SK-MEL-5 (cell line): ENCODE measurements around the gene RRAGD. TPM values are rescaled to one million over a fixed set of nuclear protein-coding genes. Genes with fewer than 3 reads are reported as not detected.

Source experiments
- DNase-seq: peaks from one replicate; pipeline ENCODE4 v3.0.0-alpha.2; 2016; ENCODE audit warnings: low read depth, low spot score
- in situ Hi-C: cut with HindIII; loops from 2 replicates; pipeline ENCODE4 v1.10.0; 2016; ENCODE audit warnings: low sequenced_read_pairs, high pct_unique_total_duplicates, low pct_unique_long_range_greater_than_20kb
- total RNA-seq: library from RNA; depleted of rRNA; stranded (reverse); fragments of >200 nt; shearing (Covaris generic); gene quantifications from 2 replicates; pipeline ENCODE4 v1.2.3, GENCODE V29; 2014

RRAGD gene
- total RNA-seq, 1 experiment from 2014 or later = 165 TPM

DNA sequence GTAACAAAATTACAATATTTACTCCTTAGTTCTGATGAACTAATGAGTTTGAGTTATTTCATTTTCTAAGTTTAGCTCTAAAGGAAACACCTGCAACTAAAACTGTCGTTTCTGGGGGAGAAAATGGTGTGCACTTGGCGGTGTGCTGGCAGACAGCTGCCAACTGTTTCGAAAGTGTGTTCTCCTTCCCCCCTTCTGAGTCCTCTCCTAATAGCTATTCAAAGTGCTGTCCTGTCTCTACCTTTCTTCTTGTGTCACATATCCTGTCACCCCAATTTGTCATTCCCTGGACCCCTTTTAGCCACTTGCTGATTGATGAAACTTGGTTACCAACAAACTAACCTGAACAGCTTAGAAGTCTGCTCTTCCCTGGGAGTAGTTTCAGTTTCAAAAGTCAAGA is 54.7 kb downstream of the RRAGD start:
- in situ Hi-C loops = no loop called here
- no peak for DNase-seq

- no peak for DNase-seq
- in situ Hi-C loops = no loop called here
These were observed 55.4 kb downstream of the RRAGD start for GRCh38 chr6:89356642-89357170.

DNA sequence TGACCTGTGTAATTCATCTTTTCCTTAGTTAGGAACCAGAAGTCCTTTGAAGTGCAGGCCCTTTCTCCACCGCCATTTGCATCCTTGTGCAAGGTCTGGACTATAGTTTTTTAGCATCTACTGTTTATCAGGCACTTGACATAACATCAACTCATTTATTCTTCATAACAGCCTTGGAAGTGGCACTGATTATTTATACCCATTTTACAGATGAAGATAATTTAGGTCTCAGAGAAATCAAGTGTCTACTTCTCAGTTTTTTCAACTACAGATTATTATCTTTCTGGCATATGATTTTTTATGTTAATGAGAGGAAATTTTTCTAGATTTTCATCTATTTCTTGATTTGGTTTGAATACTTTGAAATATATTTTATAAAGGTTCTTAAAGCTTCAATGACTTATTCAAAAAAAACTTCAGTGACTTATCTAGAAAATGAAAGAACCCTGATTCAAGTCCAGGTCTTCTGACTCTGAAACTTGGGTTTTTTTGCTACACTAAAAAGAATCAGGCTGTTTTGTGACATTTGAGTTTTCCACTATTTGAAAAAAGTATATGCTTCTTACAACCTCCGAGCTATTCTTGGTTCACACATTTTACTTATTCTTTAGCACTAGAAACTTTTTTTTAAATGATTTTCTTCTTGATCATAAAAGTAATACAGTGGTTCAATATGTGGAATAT is 56.4 kb downstream of the RRAGD start:
- DNase-seq = no peak
- in situ Hi-C loops = no loop called here

- no peak for DNase-seq
- in situ Hi-C loops = no loop called here
These were observed 58.2 kb downstream of the RRAGD start for GRCh38 chr6:89353702-89354392.

GRCh38 chr6:89353118-89353556 is 58.9 kb downstream of the RRAGD start:
- in situ Hi-C loops = no loop called here
- no peak for DNase-seq

- DNase-seq = peak; percentile 83
- in situ Hi-C loops = no loop called here
These were observed 59.6 kb downstream of the RRAGD start, which contains the start of gene UBE2J1 for GRCh38 chr6:89352278-89353117. Gene UBE2J1, minus strand, starts transcription at chr6:89352722. Its CDS starts 153 bp downstream, at chr6:89352569.

GRCh38 chr6:89351671-89352277 is 60.3 kb downstream of the RRAGD start:
- no peak for DNase-seq
- in situ Hi-C loops = no loop called here

DNA sequence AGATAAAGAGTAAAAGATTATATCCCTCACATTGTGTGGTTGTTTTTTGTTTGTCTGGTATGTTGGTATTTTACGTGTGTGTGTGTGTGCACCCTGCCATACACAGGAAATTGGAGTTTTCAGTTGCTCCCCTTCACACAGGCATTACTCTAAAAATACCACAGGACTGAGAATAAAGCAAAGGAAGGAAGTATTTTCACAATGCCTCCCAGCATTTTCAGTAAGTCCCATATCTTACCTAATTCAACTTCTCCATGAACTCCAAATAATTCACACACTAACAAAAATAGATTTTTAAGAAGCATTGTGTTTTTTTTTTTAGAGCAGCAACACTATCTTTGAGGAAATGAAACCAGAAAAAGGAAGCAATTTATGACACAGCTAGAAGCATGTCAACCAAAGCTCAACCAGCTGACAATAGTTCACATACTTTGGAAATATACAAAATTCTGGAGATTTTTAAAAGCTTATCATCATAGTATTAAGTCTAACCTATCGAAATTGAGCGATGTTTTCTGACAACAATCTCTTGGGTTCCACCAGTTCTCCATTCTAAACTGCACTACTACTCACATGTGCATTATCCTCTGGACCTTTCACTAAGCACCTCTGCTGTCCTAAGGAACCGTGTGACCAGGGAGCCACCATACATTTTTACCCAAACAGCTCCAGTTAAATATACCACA is 61.6 kb downstream of the RRAGD start:
- in situ Hi-C loops = no loop called here
- no peak for DNase-seq

- DNase-seq = no peak
- in situ Hi-C loops = no loop called here
These were observed 63.7 kb downstream of the RRAGD start for GRCh38 chr6:89348372-89348771.

DNA sequence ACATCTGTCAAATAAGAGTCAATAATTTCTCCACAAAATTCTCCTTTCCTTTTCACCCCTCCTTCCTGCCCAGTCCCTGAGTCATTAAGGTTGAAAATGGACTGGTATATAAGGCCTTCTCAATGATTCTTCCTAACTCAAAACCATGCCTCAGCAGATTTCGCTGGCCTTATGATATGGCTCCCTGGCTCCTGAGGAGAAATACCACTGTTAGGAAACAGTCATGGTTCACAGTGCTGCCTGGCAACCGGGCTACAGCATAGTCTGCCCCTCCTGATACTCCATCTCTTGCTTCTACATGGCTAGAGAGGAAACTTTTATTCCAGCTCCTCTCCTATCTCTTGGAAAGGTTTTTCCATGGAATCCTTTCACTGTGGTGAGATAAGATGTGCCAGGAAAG is 64.2 kb downstream of the RRAGD start:
- in situ Hi-C loops = no loop called here
- peak; percentile 20 for DNase-seq

- in situ Hi-C loops = no loop called here
- no peak for DNase-seq
These were observed 65.6 kb downstream of the RRAGD start for GRCh38 chr6:89346433-89346832.

DNA sequence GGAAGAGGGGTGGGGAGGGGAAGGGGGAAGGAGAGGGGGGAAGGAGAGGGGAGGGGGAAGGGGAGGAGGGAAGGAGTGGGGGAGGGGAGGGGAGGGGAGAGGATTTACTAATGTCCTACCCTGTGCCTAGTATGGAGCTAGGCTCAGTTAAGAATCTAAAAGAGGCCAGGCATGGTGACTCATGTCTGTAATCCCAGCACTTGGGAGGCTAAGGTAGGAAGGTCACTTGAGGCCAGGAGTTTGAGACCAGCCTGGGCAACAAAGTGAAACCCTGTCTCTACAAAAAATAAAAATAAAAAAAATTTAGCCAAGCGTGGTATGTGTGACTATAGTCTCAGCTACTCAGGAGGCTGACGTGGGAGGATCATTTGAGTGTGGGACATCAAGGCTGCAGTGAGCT is 72.5 kb downstream of the RRAGD start:
- DNase-seq = no peak
- in situ Hi-C loops = no loop called here

- no peak for DNase-seq
- in situ Hi-C loops = no loop called here
These were observed 76.9 kb downstream of the RRAGD start for GRCh38 chr6:89335164-89335563.

- in situ Hi-C loops = no loop called here
- DNase-seq = no peak
These were observed 81.2 kb downstream of the RRAGD start for GRCh38 chr6:89330910-89331309.

DNA sequence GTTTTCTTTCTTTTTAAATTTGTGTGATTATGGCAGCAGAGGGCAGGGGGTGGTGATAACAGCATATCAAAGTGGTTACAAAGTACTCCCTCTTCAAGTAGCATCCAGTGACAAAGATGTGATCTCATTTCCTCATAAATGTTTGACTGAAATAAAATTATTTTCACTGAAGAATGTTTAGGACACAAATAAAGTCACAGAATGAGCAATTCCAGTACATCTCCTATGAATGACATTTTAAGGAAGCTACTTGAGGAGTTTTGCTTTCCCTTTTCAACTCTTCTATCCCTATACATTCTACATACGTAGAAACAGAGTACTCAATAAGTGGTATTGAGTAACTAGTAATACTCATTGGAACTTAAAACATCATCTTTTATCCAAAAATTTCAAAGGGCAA is 83.1 kb downstream of the RRAGD start:
- DNase-seq = no peak
- in situ Hi-C loops = no loop called here

GRCh38 chr6:89324304-89324703 is 87.8 kb downstream of the RRAGD start:
- in situ Hi-C loops = no loop called here
- DNase-seq = no peak

DNA sequence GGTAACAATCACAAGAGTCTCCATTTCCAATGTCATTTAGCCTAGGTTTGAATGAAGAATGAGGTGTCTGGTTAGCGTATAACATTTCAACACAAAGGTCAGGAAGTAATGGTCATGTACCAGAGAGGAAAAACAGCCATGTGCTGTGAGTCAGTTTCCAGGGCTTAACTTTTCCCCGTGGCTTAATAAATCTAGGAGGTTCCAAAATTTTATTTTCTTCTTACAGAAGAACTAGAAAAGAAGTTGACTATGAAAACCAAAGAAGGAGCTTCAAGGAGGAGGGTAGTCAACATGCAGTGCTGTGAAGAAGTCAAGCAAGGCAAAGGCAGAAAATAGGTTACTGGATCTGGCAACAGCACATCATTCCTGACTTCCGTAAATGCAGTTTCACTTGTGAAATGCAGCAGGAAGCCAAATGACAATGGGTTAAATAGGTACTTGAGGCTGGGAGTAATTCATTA is 88.5 kb downstream of the RRAGD start:
- in situ Hi-C loops = no loop called here
- DNase-seq = no peak
